AG09319 (cell line): ENCODE measurements around the gene CAMTA1.

Source experiments
- DNase-seq: peaks from one replicate; pipeline ENCODE4 v3.0.0-alpha.2; 2010; ENCODE audit warnings: low read depth; ENCODE audit errors: extremely low read depth
- TF ChIP-seq, protein P1 (sequence below): IDR thresholded peaks from 2 replicates; pipeline ENCODE4 v1.5.1; 2011; ENCODE audit warnings: low read depth, mild to moderate bottlenecking, inconsistent platforms, low read length, moderate library complexity

Gene CAMTA1

DNA sequence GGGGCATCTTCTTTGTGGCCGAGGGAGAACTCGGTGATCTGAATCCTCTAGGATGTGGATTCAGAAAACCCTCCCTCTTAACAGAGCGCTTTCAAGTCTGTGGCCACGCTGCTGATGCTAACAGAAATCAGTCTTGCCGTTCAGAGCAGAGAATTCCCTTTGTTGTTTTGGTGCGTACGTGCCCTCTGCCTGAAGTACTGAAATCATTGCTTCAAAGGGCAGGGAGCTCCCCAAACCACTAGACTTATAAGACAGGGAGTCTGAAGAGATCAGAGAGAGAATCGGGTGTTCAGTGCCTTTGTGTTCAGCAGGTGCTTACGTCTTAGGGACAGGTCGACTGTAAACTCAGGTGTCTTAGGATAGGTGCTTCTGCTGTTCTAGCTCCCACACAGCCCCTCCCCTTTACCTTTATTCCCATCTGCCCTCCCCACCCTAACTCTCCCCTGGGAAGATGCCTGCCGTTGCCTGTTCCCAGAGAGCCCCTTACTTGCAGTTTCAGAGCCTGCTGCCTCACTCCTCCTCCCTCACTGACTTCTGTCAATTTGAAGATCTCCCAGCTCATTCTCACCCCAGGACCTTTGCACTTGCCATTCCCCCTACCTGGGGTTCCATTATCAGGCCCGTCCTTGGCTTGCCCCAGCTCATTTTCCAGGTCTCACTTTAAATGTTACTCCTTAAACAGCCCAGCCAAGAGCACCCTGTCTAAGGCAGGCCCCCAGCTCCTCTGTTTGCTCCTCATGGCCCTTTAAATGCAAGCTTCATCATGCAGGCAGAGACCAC, 143.0 kb downstream of the CAMTA1 start:
- no peak for DNase-seq
- TF ChIP-seq, protein P1, sequence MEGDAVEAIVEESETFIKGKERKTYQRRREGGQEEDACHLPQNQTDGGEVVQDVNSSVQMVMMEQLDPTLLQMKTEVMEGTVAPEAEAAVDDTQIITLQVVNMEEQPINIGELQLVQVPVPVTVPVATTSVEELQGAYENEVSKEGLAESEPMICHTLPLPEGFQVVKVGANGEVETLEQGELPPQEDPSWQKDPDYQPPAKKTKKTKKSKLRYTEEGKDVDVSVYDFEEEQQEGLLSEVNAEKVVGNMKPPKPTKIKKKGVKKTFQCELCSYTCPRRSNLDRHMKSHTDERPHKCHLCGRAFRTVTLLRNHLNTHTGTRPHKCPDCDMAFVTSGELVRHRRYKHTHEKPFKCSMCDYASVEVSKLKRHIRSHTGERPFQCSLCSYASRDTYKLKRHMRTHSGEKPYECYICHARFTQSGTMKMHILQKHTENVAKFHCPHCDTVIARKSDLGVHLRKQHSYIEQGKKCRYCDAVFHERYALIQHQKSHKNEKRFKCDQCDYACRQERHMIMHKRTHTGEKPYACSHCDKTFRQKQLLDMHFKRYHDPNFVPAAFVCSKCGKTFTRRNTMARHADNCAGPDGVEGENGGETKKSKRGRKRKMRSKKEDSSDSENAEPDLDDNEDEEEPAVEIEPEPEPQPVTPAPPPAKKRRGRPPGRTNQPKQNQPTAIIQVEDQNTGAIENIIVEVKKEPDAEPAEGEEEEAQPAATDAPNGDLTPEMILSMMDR, result no peak

DNA sequence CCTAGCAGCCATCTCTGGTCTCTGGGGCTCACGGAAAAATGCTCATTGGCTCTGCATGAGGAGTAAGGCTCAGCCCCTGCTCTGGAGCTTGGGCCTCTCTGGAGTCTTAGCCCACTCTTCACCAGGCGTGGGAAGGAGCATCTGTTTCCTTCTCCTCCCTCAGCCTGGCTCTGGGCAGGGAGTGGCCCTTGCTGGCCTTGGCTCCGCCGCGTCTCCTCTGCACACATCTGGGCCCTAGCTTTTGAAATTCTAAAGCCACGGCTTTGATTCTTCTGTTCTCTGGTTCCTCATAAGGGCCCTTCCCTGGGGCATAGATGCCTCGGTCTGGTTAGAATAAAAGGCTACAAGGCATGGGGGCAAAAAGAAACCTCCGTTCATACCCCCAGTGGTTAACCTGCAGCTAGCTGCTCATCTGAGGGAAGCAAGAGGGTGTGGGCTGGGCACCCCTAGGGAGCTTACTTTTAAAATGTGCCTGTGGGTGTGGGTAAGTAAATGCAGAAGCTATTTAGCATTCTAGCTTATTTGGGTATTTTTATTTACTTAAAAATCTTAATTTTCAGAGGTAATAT, 145.6 kb downstream of the CAMTA1 start:
- TF ChIP-seq, protein P1, result no peak

DNA sequence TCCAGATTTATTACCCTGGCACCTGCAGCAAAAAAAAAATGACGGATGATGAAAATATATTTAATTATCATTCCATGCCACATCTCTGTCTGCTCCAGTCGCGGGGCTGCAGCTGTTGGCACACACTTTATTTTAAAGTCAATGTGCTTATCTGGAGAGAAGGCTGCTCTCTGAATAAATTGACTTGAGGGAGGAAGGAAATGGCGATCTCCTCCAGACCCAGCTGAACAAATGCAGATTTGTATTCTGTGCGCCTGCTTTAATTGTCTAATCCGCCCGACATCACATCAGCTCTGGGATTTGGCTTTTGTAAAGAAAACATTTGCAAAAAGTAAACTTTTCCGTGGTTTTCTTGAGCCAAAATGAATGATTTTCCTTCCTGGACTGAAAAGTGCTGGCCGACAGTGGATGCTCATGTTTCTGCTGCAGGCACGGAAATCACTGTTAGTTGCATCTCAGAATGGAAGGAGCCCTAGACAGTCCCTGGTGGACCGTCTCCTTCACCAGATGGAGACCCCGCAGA, 150.2 kb downstream of the CAMTA1 start:
- TF ChIP-seq, protein P1, result no peak
- no peak for DNase-seq

More for the DNA sequence above, 145.6 kb downstream of the CAMTA1 start:
- DNase-seq, result no peak

DNA sequence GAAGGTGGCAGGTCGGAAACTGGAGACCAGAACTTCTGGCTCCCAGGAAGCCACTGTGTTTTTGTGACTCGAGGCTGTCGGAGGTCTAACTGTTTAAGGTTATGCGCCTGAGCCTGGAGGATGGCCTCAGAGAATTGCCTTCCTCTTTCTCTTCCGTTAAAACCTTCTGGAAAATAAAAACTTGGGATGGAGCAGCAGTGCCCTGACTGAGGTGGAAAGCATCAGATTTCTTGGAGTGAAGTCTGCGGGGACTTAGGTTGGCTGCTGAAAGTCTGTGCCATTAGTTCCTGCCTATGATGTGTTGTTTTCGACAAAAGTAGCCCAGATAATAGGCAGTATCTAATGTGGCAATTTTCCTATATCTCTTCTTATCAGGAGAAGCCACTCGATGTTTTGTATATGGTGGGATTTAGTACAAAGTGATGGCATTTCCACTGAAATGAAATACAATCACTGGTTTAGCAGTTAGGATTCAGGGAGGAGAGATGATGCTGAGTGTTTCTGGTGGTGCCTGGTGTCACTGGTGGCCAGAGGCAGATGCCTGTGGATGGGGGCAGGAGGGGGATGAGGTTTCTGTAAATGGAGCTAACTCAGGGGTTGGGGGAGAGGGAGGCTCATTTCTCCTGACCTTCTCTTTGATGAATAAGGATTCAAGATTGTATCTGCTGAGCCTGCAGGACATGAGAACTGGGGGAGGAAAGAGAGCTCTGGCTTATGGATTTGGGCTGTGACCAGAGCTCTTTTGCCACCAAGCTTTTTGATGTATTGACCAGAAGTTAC, 150.8 kb downstream of the CAMTA1 start:
- TF ChIP-seq, protein P1, result no peak

DNA sequence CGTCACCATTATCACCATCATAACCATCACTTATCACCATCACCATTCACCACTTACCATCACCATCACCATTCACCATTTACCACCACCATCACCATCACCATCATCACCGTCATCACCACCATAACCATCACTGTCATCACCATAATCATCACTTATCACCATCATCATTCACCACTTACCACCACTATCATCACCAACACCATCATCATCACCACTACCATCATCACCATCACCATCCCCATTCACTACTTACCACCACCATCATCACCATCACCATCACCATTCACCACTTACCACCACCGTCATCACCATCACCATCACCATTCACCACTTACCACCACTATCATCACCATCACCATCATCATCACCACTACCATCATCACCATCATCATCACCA, 151.8 kb downstream of the CAMTA1 start:
- TF ChIP-seq, protein P1, result no peak
- DNase-seq, result no peak

More for the DNA sequence above, 150.8 kb downstream of the CAMTA1 start:
- DNase-seq, result no peak

DNA sequence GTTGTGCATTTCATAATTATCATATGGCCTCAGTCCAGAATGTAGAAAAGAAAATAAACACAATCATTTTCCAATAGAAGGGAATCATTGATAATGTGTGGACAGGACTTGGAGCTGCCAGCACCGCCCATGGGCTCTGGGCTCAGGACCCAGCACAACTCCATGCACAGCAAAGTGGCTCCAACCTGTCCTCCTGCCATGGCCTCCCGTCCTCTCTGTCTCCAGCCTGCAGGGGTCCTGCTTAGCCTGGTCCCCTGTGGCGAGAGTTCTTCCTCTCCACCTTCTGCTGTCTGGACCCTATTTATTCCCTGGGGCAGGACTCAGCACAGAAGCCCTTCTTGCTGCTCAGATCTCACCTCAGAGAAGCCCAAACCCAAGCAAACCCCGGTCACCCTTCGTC, 154.1 kb downstream of the CAMTA1 start:
- no peak for DNase-seq
- TF ChIP-seq, protein P1, result no peak
